Common myeloid progenitor, CD34-positive (primary cell): Measurements from ENCODE around the gene CLMN.
A peak's percentile ranks its signal among the peaks of the same experiment; 100 is the strongest.

ENCODE experiments used
- CTCF ChIA-PET: fragments of 350-600 bp; sonication (Branson Sonifier 250); formaldehyde crosslinking; loops from one replicate; lab custom pipeline; 2021; ENCODE audit warnings: antibody characterized with exemption; lab: Charles Lee
- POLR2A ChIA-PET: fragments of 350-600 bp; sonication (Branson Sonifier 250); formaldehyde crosslinking; loops from one replicate; lab custom pipeline; 2021; ENCODE audit warnings: antibody characterized with exemption; lab: Charles Lee
- DNase-seq, 3 donors: peaks; one replicate each; pipeline versions ENCODE4 v3.0.0 to v3.0.0-alpha.2; 2013
- H3K27ac ChIP-seq, 2 experiments: 1 replicate in 1 of 2; 2 replicates in 1 of 2; pipeline ENCODE4 v1.7.0; 2013; ENCODE audit warnings: inconsistent platforms in 2 of 2, low read length in 2 of 2, mild to moderate bottlenecking in 2 of 2, low read depth in 1 of 2, moderate library complexity in 1 of 2; ENCODE audit not compliant: severe bottlenecking in 2 of 2, insufficient read depth in 1 of 2, poor library complexity in 1 of 2
- H3K27me3 ChIP-seq, 5 experiments: replicated peaks in 2 of 5; 1 replicate in 3 of 5; 2 replicates in 2 of 5; pipeline versions ENCODE4 v1.6.1 to v1.7.0; 2013; ENCODE audit warnings: low read length in 4 of 5, mild to moderate bottlenecking in 2 of 5, moderate library complexity in 2 of 5, inconsistent platforms in 1 of 5; ENCODE audit not compliant: insufficient read depth in 5 of 5, control insufficient read depth in 4 of 5
- H3K36me3 ChIP-seq, 4 experiments: 1 replicate in 2 of 4; 2 replicates in 2 of 4; pipeline versions ENCODE4 v1.6.1 to v1.7.0; 2013; ENCODE audit warnings: low read length in 3 of 4, control low read depth in 1 of 4, mild to moderate bottlenecking in 1 of 4; ENCODE audit not compliant: control insufficient read depth in 4 of 4, insufficient read depth in 4 of 4
- H3K4me1 ChIP-seq, 4 experiments: 1 replicate in 3 of 4; 2 replicates in 1 of 4; pipeline versions ENCODE4 v1.6.1 to v1.7.1; 2013; ENCODE audit warnings: low read length in 3 of 4, mild to moderate bottlenecking in 3 of 4, control low read depth in 1 of 4, inconsistent platforms in 1 of 4, moderate library complexity in 1 of 4; ENCODE audit not compliant: control insufficient read depth in 4 of 4, insufficient read depth in 4 of 4; ENCODE audit errors: control extremely low read depth in 1 of 4
- H3K4me3 ChIP-seq, 7 experiments: 1 replicate in 4 of 7; 2 replicates in 3 of 7; pipeline versions ENCODE4 v1.5.1 to v1.7.0; 2013; ENCODE audit warnings: mild to moderate bottlenecking in 7 of 7, low read length in 6 of 7, moderate library complexity in 6 of 7, inconsistent platforms in 2 of 7, low read depth in 2 of 7, control low read depth in 1 of 7; ENCODE audit not compliant: insufficient read depth in 4 of 7, control insufficient read depth in 1 of 7; ENCODE audit errors: extremely low read depth in 1 of 7
- H3K9me3 ChIP-seq, 5 experiments: 1 replicate in 4 of 5; 2 replicates in 1 of 5; pipeline versions ENCODE4 v1.6.1 to v1.7.1; 2013; ENCODE audit warnings: low read length in 4 of 5, mild to moderate bottlenecking in 2 of 5, inconsistent platforms in 1 of 5, low read depth in 1 of 5, moderate library complexity in 1 of 5; ENCODE audit not compliant: control insufficient read depth in 4 of 5, insufficient read depth in 2 of 5; ENCODE audit errors: control extremely low read depth in 1 of 5
- WGBS: methylation state at CpG from one replicate; pipeline ENCODE4 v1.1.5; 2013; ENCODE audit not compliant: insufficient coverage; 5-methylcytosine and 5-hydroxymethylcytosine counted together

CLMN gene

GRCh38 chr14:95361373-95362137 lies 41.8 kb upstream of the CLMN start:
- Histone ChIP-seq H3K4me1 (peaks cover 0 to 10% (median 3%) of the 10 kb centered on the region in 4 experiments), H3K27me3 (peaks cover 4 to 43% (median 34%) of the 10 kb centered on the region in 5 experiments), H3K9me3 (no peaks in the 10 kb centered on the region), H3K36me3 (no peaks in the 10 kb centered on the region), H3K27ac (no peak overlapping the region), H3K4me3 (no peak overlapping the region)
- POLR2A ChIA-PET, result no interaction called here
- 15% methylated on average over 16 of the region's 19 CpGs for WGBS
- DNase-seq, result peak; percentile 37 to 55 (median 52)
- CTCF ChIA-PET, result interaction anchor here (0.7 to 2.5 kb wide), 7 partner anchors 10 to 132 kb away, joined by 3 to 8 read pairs (median 3); no protein-coding TSS in a partner anchor

GRCh38 chr14:95360828-95361227 lies 41.1 kb upstream of the CLMN start:
- peaks cover 4 to 43% (median 32%) of the 10 kb centered on the region in 5 experiments for H3K27me3 ChIP-seq
- H3K36me3 ChIP-seq, result no peaks in the 10 kb centered on the region
- no peaks in the 10 kb centered on the region for H3K9me3 ChIP-seq
- ChIA-PET POLR2A (no interaction called here), CTCF (interaction anchor here (1.2 to 2.5 kb wide), 5 partner anchors 11 to 131 kb away, joined by 3 to 8 read pairs (median 3); no protein-coding TSS in a partner anchor)
- no peak for DNase-seq
- H3K4me3 ChIP-seq, result no peak overlapping the region
- no peak overlapping the region for H3K27ac ChIP-seq
- H3K4me1 ChIP-seq, result peaks cover 0 to 10% (median 3%) of the 10 kb centered on the region in 4 experiments
- 94% methylated on average over 9 of the region's 9 CpGs for WGBS

- no peak overlapping the region for H3K27ac ChIP-seq
- H3K9me3 ChIP-seq, result no peaks in the 10 kb centered on the region
- POLR2A ChIA-PET, result no interaction called here
- CTCF ChIA-PET, result interaction anchor here (1.2 to 2.5 kb wide), 2 partner anchors 10 to 119 kb away, joined by 3 to 8 read pairs; no protein-coding TSS in a partner anchor
- WGBS, result 47% methylated on average over 45 of the region's 47 CpGs
- DNase-seq, result no peak
- peaks cover 0 to 10% (median 3%) of the 10 kb centered on the region in 4 experiments for H3K4me1 ChIP-seq
- H3K27me3 ChIP-seq, result peaks cover 4 to 43% (median 31%) of the 10 kb centered on the region in 5 experiments
- no peaks in the 10 kb centered on the region for H3K36me3 ChIP-seq
- peak overlapping the region in 1 of 7 experiments; percentile 21 for H3K4me3 ChIP-seq
Measured at GRCh38 chr14:95359994-95360826, 40.5 kb upstream of the CLMN start.

- 92% methylated on average over 11 of the region's 14 CpGs for WGBS
Measured at GRCh38 chr14:95356245-95356869, 36.6 kb upstream of the CLMN start.

GRCh38 chr14:95355422-95355821 lies 35.7 kb upstream of the CLMN start:
- peaks cover 0 to 3% (median 1%) of the 10 kb centered on the region in 4 experiments for H3K4me1 ChIP-seq
- CTCF ChIA-PET, result no interaction called here
- POLR2A ChIA-PET, result no interaction called here
- no peak overlapping the region for H3K4me3 ChIP-seq
- DNase-seq, result no peak
- H3K27ac ChIP-seq, result no peak overlapping the region
- H3K9me3 ChIP-seq, result peaks cover 0 to 2% (median 0%) of the 10 kb centered on the region in 5 experiments
- WGBS, result 92% methylated on average over 2 of the region's 3 CpGs
- H3K27me3 ChIP-seq, result peaks cover 0 to 16% (median 13%) of the 10 kb centered on the region in 5 experiments
- no peaks in the 10 kb centered on the region for H3K36me3 ChIP-seq

More at GRCh38 chr14:95356245-95356869, 36.6 kb upstream of the CLMN start:
- no peak overlapping the region for H3K4me3 ChIP-seq
- H3K4me1 ChIP-seq, result peaks cover 0 to 5% (median 2%) of the 10 kb centered on the region in 4 experiments
- no peak for DNase-seq
- peaks cover 0 to 23% (median 18%) of the 10 kb centered on the region in 5 experiments for H3K27me3 ChIP-seq
- CTCF ChIA-PET, result no interaction called here
- POLR2A ChIA-PET, result no interaction called here
- H3K27ac ChIP-seq, result no peak overlapping the region
- no peaks in the 10 kb centered on the region for H3K36me3 ChIP-seq
- H3K9me3 ChIP-seq, result peaks cover 0 to 2% (median 0%) of the 10 kb centered on the region in 5 experiments

- Histone ChIP-seq H3K4me3 (no peak overlapping the region), H3K9me3 (peaks cover 0 to 2% (median 0%) of the 10 kb centered on the region in 5 experiments), H3K27me3 (peaks cover 0 to 12% (median 7%) of the 10 kb centered on the region in 5 experiments), H3K27ac (no peak overlapping the region), H3K36me3 (no peaks in the 10 kb centered on the region), H3K4me1 (no peaks in the 10 kb centered on the region)
- no peak for DNase-seq
- ChIA-PET CTCF (no interaction called here), POLR2A (no interaction called here)
Measured at GRCh38 chr14:95354834-95355233, 35.1 kb upstream of the CLMN start.
